ENCODE data around the gene MMEL1.
"Not testable (repeated sequence)": the region's sequence is repeated elsewhere in the genome, so short reads cannot be mapped to it uniquely, and the experiment has no call there.

The MMEL1 gene

DNA sequence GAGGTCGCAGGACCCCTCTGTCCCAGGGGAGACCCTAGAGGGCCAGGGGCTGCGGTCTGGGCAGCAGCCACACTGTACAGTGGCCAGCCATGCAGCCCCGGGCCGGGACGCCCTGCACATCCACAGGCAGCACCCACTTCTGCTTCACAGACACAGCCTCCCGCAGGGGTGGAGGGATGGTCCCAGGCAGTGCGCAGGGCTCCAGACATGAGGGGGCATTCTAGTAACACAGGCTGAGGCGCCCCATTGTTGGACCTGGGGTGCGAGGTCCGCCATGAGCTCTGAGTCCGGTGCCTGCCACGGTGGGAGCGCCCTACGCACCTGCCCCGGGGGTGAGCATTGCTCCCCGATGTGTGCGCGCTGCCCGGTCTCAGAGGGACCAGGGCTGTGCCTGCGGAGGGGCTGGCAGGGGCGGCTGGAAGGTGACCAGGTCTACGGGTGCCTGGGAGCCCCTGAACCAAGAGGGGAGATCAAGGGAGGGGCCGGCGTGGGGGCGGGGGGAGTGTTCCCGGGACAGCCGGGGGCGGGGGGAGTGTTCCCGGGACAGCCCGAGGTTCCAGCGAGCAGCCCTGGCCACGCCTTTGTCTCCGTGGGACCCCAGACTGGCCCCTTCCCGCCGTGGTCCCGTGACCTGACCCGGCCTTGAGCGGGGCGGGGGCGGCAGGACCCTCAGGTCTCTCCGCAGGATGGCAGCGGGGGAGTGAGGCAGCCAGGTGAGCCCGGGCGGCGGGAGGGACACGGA lies 4.5 kb downstream of the MMEL1 start:
- FAIRE-seq = no peak

GRCh38 chr1:2627746-2628145 lies 5.1 kb downstream of the MMEL1 start:
- no peak for FAIRE-seq

DNA sequence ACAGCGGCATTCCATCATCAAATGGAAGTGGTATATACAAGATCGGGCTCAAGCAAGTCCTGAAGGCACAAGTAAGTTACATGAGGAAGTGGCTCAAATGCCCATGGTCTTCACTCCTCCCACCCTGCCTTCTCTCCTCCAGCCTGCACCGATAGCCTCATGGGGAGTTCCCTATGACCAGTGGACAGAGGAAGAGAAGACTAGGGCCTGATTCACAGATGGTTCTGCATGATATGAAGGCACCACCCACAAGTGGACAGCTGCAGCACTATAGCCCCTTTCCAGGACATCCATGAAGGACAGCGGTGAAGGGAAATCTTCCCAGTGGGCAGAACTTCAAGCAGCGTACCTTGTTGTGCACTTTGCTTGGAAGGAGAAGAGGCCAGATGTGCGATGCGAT lies 7.1 kb downstream of the MMEL1 start:
- FAIRE-seq = not testable (repeated sequence)

DNA sequence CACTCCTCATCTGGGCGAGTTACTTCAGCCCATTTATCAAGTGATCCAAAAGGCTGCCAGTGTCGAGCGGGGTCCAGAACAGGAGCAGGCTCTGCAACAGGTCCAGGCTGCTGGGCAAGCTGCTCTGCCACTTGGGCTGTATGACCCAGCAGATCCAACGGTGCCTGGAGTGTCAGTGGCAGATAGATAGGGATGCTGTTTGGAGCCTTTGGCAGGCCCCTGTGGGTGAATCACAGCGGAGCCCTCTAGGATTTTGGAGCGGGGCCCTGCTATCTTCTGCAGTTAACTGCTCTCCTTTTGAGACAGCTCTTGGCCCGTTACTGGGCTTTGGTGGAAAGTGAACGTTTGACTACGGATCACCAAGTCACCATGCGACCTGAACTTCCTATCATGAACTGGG lies 7.5 kb downstream of the MMEL1 start:
- FAIRE-seq = no peak

DNA sequence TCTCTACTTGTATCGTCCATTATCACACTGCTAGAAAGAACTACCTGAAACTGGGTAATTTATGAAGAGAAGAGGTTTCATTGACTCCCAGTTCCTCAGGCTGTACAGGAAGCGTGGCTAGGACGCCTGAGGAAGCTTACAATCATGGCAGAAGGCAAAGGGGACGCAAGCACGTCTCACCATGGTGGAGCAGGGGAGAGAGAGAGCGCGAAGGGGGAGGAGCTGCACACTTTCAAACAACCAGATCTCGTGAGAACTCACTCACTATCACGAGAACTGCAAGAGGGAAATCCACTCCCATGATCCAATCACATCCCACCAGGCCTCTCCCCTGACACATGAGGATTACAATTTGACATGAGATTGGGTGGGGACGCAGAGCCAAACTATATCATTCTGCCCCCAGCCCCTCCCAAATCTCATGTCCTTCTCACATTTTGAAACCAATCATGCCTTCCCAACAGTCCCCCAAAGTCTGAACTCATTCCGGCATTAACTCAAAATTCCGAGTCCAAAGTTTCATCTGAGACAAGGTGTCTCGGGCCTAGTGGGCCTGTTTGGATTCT lies 8.0 kb downstream of the MMEL1 start:
- no peak for FAIRE-seq

- FAIRE-seq = no peak
Observed at GRCh38 chr1:2623571-2624337, 9.1 kb downstream of the MMEL1 start.

DNA sequence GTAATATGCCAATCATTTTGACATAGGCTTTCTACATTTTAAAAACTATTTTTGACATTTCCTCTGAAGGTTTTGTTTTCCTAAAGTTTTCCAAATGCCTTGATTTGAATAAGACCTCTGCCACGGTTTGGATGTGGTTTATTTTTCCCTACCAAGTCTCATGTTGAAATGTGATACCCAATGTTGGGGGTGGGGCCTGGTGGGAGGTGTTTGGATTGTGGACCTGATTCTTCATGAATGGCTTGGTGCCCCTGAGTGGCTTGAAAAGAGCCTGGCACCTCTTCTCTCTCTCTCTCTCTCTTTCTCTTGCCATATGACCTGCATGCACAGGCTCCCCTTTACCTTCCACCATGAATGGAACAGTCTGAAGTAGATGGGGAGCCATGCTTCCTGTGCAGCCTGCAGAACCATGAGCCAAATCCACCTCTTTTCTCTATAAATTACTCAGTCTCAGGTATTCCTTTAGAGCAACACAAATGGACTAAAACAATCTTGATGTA lies 14.8 kb downstream of the MMEL1 start:
- no peak for FAIRE-seq

DNA sequence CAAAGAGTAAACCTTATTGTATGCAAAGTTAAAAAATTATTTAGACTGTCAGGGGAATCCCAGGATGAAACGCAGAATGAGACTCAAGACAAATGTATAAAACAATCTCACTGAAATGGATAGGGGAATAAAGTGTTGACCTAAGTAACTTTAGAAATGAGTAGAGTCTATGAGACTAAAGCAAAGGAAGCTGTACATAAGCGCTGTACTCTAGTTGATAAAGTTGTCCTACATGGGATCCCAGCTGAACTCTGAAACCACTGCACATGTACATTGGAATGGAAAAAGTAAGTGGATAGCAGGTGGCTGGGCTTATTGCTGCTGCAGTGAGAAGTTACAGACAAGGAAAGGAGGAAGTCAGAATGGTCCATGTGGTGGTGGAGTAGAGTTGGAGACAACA lies 18.7 kb downstream of the MMEL1 start:
- FAIRE-seq = no peak

- no peak for FAIRE-seq
Observed at GRCh38 chr1:2612591-2613365, 20.0 kb downstream of the MMEL1 start.

DNA sequence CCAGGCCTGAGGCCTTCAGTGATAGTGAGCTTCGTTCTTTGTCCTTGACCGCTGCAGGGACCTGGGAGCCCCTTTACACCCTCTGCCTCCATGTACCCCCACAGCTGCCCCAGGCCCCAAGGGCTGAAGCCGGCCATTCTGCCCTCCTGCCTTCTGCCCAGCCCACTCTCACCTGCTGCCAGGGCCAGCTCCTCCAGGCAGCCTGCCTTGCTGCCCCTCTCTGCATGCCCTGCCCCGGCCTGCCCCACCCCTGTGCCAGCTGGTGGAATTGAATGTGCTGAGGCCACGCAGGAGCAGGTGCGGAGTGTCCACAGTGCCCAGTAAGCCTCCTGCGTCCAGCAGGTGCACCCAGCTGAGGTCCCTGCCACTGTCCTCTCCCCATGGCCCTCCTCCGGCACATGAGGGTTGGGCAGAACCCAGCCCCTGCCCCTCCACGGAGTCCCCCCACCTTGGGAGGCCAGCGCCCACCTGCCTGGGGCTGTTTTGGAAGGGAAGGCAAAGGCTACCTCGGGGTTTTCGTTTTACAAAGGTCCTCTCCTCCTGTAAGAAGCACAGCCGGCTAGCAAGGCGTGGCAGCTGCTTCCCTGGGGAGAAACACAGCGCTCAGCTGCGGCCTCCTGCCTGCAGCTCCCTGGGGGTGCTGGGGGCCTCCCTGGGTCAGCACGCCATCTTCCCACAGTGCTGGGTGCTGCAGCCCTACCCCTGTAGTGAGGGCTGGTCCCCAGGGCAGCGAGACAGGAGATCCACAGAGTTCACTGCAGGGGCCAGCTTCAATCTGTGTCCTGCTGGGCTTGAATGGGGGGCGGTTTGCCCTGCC lies 21.0 kb downstream of the MMEL1 start:
- FAIRE-seq = no peak

GRCh38 chr1:2611031-2611501 lies 21.8 kb downstream of the MMEL1 start:
- FAIRE-seq = no peak

DNA sequence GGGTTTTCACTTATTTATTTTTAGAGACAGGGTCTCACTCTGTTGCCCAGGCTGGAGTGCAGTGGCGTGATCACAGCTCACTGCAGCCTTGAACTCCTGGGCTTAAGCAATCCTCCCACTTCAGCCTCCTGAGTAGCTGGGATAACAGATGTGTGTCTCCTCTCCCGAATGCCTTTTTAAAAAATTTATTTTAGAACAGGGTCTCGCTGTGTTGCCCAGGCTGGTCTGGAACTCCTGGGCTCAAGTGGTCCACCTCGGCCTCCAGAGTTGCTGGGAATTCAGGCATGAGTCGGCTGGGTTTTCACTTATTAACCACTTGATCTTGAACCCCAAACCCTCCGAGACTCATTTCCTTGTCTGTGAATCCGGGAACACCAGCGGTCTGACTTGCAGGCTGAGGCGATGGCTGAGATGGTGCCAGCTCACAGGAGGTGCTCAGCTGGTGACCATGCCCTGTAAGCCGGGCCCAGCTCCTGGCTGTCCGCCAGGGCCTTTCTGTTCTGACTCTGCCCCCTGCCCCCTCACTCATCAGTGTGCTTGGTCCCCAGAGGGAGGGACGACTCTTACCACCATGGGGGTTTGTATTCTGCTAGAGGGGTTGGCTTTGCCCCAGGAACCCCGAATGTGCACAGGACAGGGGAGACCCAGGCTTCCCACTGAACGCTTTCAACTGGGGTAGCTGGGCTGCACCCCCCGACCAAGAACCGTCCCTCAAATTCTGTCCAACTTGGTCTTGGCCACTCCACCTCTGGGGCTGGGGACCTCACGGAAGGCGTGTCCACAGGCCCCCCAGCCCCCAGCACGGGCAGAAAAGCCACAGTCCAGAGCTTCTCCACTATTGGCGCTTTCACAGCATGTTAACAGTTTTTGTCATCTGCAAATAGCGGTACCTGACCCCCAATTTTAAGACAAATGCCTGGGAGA lies 22.5 kb downstream of the MMEL1 start:
- FAIRE-seq = no peak

- no peak for FAIRE-seq
Observed at GRCh38 chr1:2609319-2610035, 23.3 kb downstream of the MMEL1 start.

GRCh38 chr1:2607641-2608091 lies 25.1 kb downstream of the MMEL1 start:
- no peak for FAIRE-seq

DNA sequence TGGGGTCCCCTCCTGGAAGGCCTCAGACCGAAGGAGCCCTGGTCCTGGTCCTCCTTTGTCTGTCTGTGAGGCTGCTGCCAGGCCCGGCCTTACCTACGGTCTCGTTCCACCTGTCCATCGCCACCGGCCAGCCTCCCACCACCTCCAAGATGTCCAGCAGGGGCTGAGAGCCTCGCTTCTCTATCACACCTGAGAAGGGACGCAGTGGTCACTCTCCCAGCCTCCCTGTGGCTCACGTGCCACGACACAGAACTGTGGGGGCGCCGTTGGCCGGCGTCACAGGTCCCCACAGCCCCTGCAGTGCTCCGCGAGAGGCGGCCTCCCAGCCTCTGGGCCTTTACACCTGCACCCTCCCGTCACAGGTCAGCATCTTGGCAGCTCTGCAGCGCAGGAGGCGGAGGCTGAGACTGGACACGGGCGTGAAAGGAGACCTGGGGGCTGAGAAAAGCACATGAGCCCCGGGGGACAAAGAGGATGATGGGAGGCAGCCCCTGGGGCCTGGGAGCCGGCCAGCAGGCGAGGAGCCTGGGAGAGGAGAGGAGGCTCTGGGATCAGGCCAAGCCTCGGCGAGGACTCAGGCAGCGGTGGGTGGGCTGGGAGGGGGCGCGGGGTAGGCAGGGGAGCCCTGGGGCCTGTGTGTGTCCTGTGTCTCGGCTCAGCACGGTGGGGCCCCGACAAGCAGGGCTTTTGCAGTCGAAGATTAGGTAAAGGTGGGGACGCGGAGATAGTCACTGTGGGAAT lies 25.8 kb downstream of the MMEL1 start:
- FAIRE-seq = no peak

GRCh38 chr1:2606396-2606880 lies 26.4 kb downstream of the MMEL1 start:
- FAIRE-seq = no peak

DNA sequence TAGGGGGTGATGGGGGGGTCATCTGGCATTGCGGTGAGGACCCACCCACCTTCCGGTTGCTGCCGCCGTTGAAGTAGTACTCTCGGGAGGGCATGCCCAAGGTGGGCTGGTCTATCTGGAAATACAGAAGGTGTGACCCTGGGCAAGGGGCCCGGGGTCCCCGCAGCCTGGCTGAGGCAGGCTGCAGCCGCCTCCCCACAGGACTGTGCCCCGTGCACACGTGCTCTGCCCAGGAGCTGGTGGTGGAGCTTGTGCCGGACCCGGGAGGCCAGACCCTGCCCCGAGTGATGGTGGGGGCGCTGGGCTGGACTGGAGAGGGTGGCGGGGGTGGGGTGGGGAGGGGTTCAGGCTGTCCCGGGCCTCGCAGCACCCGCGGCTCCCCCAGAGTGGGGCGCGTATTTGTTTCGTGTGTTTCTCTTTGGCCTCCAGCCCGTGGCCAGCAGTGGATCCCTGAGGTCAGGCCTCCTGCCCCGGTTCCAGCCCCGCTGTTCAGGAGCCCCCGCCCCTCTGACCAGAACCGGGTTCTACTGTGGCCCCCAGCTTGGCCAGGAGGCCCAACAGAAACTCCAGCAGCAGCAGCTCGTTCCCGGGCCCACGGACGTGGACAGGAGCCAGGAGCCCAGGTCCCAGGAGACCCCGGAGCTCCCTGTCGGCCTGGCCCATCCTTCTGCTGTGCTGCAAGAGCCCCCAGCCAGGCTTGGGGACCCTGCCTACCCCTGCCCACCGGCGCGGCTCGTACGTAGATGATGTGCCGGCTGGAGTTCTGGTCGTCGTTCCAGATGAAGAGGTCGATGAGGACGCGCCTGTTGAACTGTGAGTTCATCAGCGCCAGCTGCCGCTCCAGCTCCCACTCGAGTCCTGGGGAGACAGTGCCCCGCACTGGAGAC lies 27.1 kb downstream of the MMEL1 start:
- no peak for FAIRE-seq

DNA sequence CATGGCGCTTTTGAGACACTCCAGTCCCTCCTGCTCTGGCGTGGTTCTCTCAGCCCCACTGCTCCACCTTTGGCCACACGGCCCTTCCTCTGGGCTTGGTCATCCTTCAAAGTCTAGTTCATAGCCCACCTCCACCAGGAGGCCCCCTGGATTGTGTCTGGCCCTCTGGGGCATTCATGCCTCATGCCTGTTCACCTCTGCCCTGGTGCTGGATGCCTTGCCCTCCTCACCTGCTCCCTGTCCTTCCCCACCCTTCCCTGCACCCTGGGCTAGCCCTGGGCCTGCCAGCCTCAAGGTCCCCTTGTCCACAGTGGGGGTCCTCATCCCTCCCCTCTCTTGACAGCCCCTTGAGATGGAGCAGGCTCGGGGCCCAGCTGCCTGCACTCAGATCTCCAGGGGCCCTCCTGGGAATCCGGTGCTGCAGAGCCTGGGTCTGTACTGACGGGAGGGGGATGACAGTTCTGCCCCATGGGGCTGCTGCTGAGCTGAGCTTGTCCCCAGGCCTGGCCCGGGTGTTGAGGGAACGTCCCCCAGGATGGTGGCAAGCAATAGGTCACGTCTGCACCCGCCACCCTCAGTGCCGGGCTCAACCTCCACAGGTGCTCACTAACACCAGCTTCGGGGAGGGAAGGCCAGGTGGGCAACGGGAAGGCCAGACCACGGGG lies 27.8 kb downstream of the MMEL1 start:
- FAIRE-seq = no peak
